Endothelial cell of umbilical vein (primary cell): ENCODE measurements around the gene ZNF334. TPM values are rescaled to one million over a fixed set of nuclear protein-coding genes. Genes with fewer than 3 reads are reported as not detected.

ENCODE experiments used
- BruUV-seq: library from RNA; stranded (reverse); fragments of 400-500 nt; replicated peaks from 2 replicates; lab custom pipeline; 2021; lab: Mats Ljungman, UMichigan
- CTCF ChIA-PET: fragments of 300-600, 350-600 bp; sonication (Branson Sonifier 250); formaldehyde crosslinking; loops from one replicate; lab custom pipeline; 2021; ENCODE audit warnings: antibody characterized with exemption, inconsistent platforms; lab: Charles Lee
- POLR2A ChIA-PET: fragments of 300-600, 350-600 bp; sonication (Branson Sonifier 250); formaldehyde crosslinking; loops from one replicate; lab custom pipeline; 2021; ENCODE audit warnings: antibody characterized with exemption, inconsistent platforms; lab: Charles Lee
- DNase-seq: peaks from one replicate; pipeline ENCODE4 v3.0.0-alpha.2; 2011; ENCODE audit warnings: low read depth, low spot score
- FAIRE-seq: peaks from 2 replicates; lab custom pipeline; 2011; peaks lifted over from hg19 to GRCh38; lab: Jason Lieb, UNC
- H2AFZ ChIP-seq: 2 replicates; pipeline ENCODE4 v1.6.0; 2012; ENCODE audit warnings: low read depth, low read length, control low read depth, inconsistent platforms
- H3K27ac ChIP-seq: 2 replicates; pipeline ENCODE4 v1.5.1; 2011; ENCODE audit warnings: low read depth, mild to moderate bottlenecking, control low read depth, low read length, moderate library complexity; ENCODE audit not compliant: insufficient read depth
- H3K27me3 ChIP-seq, 2 experiments: 2 replicates each; pipeline versions ENCODE4 v1.6.0 to v1.6.1; 2011; ENCODE audit warnings: low read length in 2 of 2, mixed read lengths in 1 of 2; ENCODE audit not compliant: control insufficient read depth in 2 of 2, insufficient read depth in 2 of 2
- H3K36me3 ChIP-seq, 2 experiments: 2 replicates in 1 of 2; 3 replicates in 1 of 2; pipeline ENCODE4 v1.5.1; 2011; ENCODE audit warnings: low read length in 2 of 2, mild to moderate bottlenecking in 1 of 2, moderate library complexity in 1 of 2; ENCODE audit not compliant: control insufficient read depth in 2 of 2, insufficient read depth in 2 of 2; ENCODE audit errors: extremely low read depth in 1 of 2
- H3K4me1 ChIP-seq: 3 replicates; pipeline ENCODE4 v1.5.1; 2011; ENCODE audit warnings: mild to moderate bottlenecking, low read length; ENCODE audit not compliant: control insufficient read depth, insufficient read depth; ENCODE audit errors: extremely low read depth
- H3K4me2 ChIP-seq: 2 replicates; pipeline ENCODE4 v1.6.1; 2011; ENCODE audit warnings: low read length, control low read depth, mixed read lengths; ENCODE audit not compliant: insufficient read depth
- H3K4me3 ChIP-seq, 3 experiments: fragments of 200-600 bp in 1 of 3; sonication (generic), shearing (Covaris generic) in 1 of 3; replicated peaks in 1 of 3; 2 replicates each; pipeline ENCODE4 v1.5.1; 2011 to 2016; ENCODE audit warnings: control low read depth in 3 of 3, low read length in 3 of 3, mild to moderate bottlenecking in 2 of 3, inconsistent platforms in 1 of 3, low read depth in 1 of 3, moderate library complexity in 1 of 3; ENCODE audit not compliant: insufficient read depth in 1 of 3
- H3K79me2 ChIP-seq: 2 replicates; pipeline ENCODE4 v1.6.0; 2012; ENCODE audit warnings: low read length, inconsistent platforms; ENCODE audit not compliant: control insufficient read depth, insufficient read depth
- H3K9ac ChIP-seq: replicated peaks from 2 replicates; pipeline ENCODE3; 2011; ENCODE audit warnings: low read length, control low read depth; ENCODE audit not compliant: insufficient read depth; ENCODE audit errors: extremely low read depth
- H3K9me1 ChIP-seq: replicated peaks from 3 replicates; pipeline ENCODE4 v1.6.0; 2011; ENCODE audit warnings: mild to moderate bottlenecking, low read length; ENCODE audit not compliant: control insufficient read depth, insufficient read depth; ENCODE audit errors: extremely low read depth
- H3K9me3 ChIP-seq: replicated peaks from 2 replicates; pipeline ENCODE4 v1.5.1; 2012; ENCODE audit warnings: low read length, inconsistent platforms; ENCODE audit not compliant: control insufficient read depth, insufficient read depth
- H4K20me1 ChIP-seq: replicated peaks from 2 replicates; pipeline ENCODE3; 2011; ENCODE audit warnings: mild to moderate bottlenecking, low read length; ENCODE audit not compliant: control insufficient read depth, insufficient read depth; ENCODE audit errors: extremely low read depth
- EZH2 ChIP-seq: IDR thresholded peaks from 2 replicates; pipeline ENCODE4 v1.6.1; 2012; ENCODE audit warnings: borderline replicate concordance, low read depth, mild to moderate bottlenecking, moderate library complexity, low read length, inconsistent platforms; ENCODE audit not compliant: severe bottlenecking
- FOS ChIP-seq: IDR thresholded peaks from 2 replicates; pipeline ENCODE4 v1.6.1; 2011; ENCODE audit warnings: mild to moderate bottlenecking, low read length, moderate library complexity, borderline replicate concordance; ENCODE audit not compliant: insufficient read depth
- GATA2 ChIP-seq: IDR thresholded peaks from 2 replicates; pipeline ENCODE4 v1.7.0; 2011; ENCODE audit warnings: low read depth, mild to moderate bottlenecking, moderate library complexity, mixed read lengths, low read length; ENCODE audit not compliant: insufficient read length, insufficient read depth
- JUN ChIP-seq: IDR thresholded peaks from 2 replicates; pipeline ENCODE4 v1.6.1; 2011; ENCODE audit warnings: borderline replicate concordance, low read depth; ENCODE audit not compliant: insufficient read length, insufficient read depth
- MYC ChIP-seq: IDR thresholded peaks from one replicate; pipeline ENCODE4 v1.6.1; 2011; ENCODE audit warnings: mild to moderate bottlenecking, low read depth, low read length
- POLR2A ChIP-seq: IDR thresholded peaks from 2 replicates; pipeline ENCODE4 v1.6.1; 2012; ENCODE audit warnings: low read depth, mild to moderate bottlenecking, control low read depth, low read length
- POLR2AphosphoS5 ChIP-seq: IDR thresholded peaks from 2 replicates; pipeline ENCODE4 v1.6.1; 2012; ENCODE audit warnings: low read depth, mild to moderate bottlenecking, control low read depth, low read length, moderate library complexity; ENCODE audit not compliant: insufficient read depth
- dilution Hi-C: fragments of 300-500 bp; cut with MboI; formaldehyde crosslinking; loops from one replicate; pipeline ENCODE4 v1.15.0; 2019; ENCODE audit warnings: low sequenced_read_pairs; ENCODE audit not compliant: extremely low pct_ligation_motif_present
- intact Hi-C: fragments of 100-400 bp; cut with micrococcal nuclease; formaldehyde crosslinking; loops from one replicate; pipeline ENCODE4 v1.10.0; 2022
- polyA plus RNA-seq, 4 experiments: library from polyadenylated mRNA; depleted of rRNA in 3 of 4; stranded (reverse) in 3 of 4; unstranded in 1 of 4; fragments of >200 nt; gene quantifications; 2 replicates each; pipeline versions ENCODE4 v1.2.1 to v1.2.3, GENCODE V29; 2011 to 2012; ENCODE audit warnings: missing spikeins in 1 of 4
- total RNA-seq: library from RNA; stranded (reverse); gene quantifications from 2 replicates; pipeline ENCODE4 v1.2.3, GENCODE V29; 2021
- TF ChIP-seq, protein P1 (sequence below): IDR thresholded peaks from 2 replicates; pipeline ENCODE4 v1.6.1; 2011; ENCODE audit not compliant: insufficient read depth, insufficient read length
- TF ChIP-seq, protein P2 (sequence below), 2 donors: IDR thresholded peaks; 1 replicate in 1 of 2; 2 replicates in 1 of 2; pipeline ENCODE4 v1.5.1; 2011; ENCODE audit warnings: low read length in 2 of 2, mild to moderate bottlenecking in 2 of 2, moderate library complexity in 2 of 2, control low read depth in 1 of 2, inconsistent platforms in 1 of 2, low read depth in 1 of 2; ENCODE audit not compliant: insufficient read depth in 1 of 2; ENCODE audit errors: extremely low read depth in 1 of 2

The ZNF334 gene
- total and polyA plus RNA-seq, 2 donors (not counting 3 experiments of a cell fraction or from before 2014, with no cell fraction given) = 0.08 to 1.6 TPM

GRCh38 chr20:46559685-46560440, 46.5 kb upstream of the ZNF334 start:
- Histone ChIP-seq H2AFZ (no peak overlapping the region), H3K36me3 (no peaks in the 10 kb centered on the region), H3K9me3 (no peaks in the 10 kb centered on the region), H3K27me3 (no peaks in the 10 kb centered on the region), H3K79me2 (no peaks in the 10 kb centered on the region), H3K4me1 (peaks cover 11% of the 10 kb centered on the region), H3K27ac (no peak overlapping the region), H4K20me1 (no peaks in the 10 kb centered on the region), H3K9ac (no peak overlapping the region), H3K4me3 (no peak overlapping the region), H3K4me2 (no peak overlapping the region), H3K9me1 (no peaks in the 10 kb centered on the region)
- no peak for DNase-seq
- TF ChIP-seq MYC (no peak), POLR2A (no peak), EZH2 (no peak), FOS (no peak), GATA2 (no peak), JUN (no peak), POLR2AphosphoS5 (no peak)
- TF ChIP-seq, protein P1, sequence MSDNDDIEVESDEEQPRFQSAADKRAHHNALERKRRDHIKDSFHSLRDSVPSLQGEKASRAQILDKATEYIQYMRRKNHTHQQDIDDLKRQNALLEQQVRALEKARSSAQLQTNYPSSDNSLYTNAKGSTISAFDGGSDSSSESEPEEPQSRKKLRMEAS = no peak
- TF ChIP-seq, protein P2, sequence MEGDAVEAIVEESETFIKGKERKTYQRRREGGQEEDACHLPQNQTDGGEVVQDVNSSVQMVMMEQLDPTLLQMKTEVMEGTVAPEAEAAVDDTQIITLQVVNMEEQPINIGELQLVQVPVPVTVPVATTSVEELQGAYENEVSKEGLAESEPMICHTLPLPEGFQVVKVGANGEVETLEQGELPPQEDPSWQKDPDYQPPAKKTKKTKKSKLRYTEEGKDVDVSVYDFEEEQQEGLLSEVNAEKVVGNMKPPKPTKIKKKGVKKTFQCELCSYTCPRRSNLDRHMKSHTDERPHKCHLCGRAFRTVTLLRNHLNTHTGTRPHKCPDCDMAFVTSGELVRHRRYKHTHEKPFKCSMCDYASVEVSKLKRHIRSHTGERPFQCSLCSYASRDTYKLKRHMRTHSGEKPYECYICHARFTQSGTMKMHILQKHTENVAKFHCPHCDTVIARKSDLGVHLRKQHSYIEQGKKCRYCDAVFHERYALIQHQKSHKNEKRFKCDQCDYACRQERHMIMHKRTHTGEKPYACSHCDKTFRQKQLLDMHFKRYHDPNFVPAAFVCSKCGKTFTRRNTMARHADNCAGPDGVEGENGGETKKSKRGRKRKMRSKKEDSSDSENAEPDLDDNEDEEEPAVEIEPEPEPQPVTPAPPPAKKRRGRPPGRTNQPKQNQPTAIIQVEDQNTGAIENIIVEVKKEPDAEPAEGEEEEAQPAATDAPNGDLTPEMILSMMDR (IDR thresholded peaks at IDR 0.05; ENCODE audit: extremely low read depth in 1 of 2, insufficient read depth in 1 of 2, low read depth in 1 of 2, low read length in 2 of 2) = no peak
- intact Hi-C loops = no loop called here
- dilution Hi-C loops = no loop called here
- no peak for FAIRE-seq
- ChIA-PET CTCF (interaction anchor here (0.9 to 1.5 kb wide), 3 partner anchors 13 to 135 kb away, joined by 3 to 11 read pairs (median 5); no protein-coding TSS in a partner anchor), POLR2A (interaction anchor here (1.7 kb wide), 1 partner anchor 9 kb away, joined by 8 read pairs; no protein-coding TSS in a partner anchor)
- no TSS peak for BruUV-seq
